ENCODE data around the gene CTXND1.

- no peak for TF ChIP-seq CTCF (IDR thresholded peaks at IDR 0.05; ENCODE audit: low read length)
- TF ChIP-seq EZH2phosphoT487 (IDR thresholded peaks at IDR 0.05; ENCODE audit: low read length): no peak
These were observed 63.8 kb downstream of the CTXND1 start for GRCh38 chr15:80188251-80188650.
